A549 treated with AZD2906 at 1 μM for 4 hours (cell line): ENCODE results near the gene MC4R. TPM values are rescaled to one million over a fixed set of nuclear protein-coding genes. Genes with fewer than 3 reads are reported as not detected.

Experiments
- total RNA-seq: library from RNA; stranded (reverse); fragments of 200-300 nt; extraction: Qiagen RNA extraction; gene quantifications from 5 replicates; pipeline ENCODE4 v1.2.3, GENCODE V29; 2022

Gene MC4R
- total RNA-seq = not detected in 5 replicates

GRCh38 chr18:60372596-60372995 lies at the start of gene MC4R:
TSS of gene MC4R (minus strand) at chr18:60372775. CDS start at chr18:60372349, 426 bp downstream.

